ENCODE data around the gene CMSS1.

Gene CMSS1

DNA sequence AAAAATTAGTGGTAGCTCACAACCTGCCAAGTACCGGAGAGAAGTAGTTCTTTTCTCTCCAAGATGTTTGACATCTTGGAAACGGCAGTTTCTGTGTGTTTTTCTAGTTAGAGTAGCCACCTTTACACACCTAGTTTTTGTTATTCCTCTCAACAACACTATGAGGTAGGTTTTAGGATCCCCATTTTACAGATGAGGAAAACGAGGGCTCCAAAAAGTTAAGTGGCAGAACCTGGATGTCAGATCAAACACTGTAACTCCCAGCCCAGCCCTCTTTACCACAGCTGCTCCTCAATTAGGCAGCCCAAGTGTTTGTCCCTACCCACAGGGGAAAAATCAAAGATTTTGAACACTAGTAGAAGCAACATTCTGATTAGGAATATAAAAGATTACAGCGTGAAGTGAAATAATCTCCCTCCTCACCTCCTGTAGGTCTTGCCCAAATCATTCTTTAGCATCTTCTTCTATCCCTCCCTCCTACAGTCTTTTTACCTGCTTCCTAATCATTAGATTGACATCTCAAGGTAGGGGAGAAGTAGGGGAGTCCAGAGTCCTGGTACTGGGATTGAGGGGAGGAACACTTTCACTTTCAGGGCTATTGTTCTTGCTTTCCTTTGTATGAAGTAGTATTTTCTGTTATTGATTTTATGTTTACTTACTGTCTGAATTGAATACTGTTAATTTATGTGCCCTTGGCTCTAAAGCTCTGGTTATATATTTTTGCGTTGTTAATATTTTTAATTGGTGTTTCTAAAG, 142.6 kb downstream of the CMSS1 start:
- no peak for DNase-seq (ENCODE audit: low read depth in 2 of 2)

DNA sequence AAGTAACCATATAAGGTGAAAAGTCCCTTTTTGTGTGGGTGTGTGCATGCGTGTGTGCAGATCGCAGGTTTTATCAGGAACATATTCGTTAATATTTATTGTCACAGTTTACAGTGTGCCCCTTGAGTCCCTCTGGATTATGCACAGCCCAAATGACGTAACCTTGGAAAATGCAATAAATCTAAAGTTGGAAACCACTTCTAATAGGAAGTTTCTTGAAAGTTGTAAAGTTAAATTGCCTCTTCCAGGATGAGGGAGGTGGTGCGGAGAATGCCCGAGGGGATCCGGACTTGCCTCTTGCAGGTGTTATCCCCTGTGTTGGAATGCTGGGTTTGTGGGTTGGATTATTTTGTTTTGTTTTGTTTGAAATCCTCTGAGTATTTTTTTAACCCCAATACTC, 143.3 kb downstream of the CMSS1 start:
- no peak for DNase-seq (ENCODE audit: low read depth in 2 of 2)

DNA sequence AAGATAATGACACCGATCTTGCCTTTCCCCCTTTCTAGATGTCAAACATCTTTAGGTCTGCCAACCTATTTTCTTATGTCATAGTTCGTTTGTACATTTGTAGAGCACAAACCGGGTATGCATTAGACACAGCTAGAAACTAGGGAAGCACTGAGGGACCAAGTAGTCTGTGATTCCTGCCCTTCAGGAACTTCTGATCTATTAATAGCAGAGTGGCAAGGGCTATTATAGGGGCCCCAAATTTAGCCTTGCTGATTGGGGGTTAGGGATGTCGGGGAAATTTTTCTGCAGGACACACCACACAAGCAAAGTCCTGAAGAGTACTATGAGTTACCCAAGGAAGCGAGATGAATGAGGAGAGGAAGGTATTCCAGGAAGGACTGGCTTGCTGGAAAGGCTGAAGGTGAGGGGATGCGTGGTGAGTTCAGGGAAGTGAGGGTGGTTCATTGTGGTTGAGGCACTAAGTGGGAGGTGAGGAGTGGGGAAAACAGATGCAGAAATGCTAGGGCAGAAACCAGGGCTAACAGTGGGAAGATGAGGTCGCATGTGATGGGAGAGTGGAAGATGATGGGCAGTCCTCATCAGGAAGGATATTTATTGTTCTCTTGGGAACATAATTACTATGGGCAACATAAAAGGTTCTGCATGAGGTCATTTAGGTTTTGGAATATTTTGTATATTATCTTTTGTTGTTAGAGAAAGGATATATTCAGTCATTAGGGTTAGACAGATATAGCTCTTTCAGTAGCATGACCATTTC, 144.3 kb downstream of the CMSS1 start:
- no peak for DNase-seq (ENCODE audit: low read depth in 2 of 2)

DNA sequence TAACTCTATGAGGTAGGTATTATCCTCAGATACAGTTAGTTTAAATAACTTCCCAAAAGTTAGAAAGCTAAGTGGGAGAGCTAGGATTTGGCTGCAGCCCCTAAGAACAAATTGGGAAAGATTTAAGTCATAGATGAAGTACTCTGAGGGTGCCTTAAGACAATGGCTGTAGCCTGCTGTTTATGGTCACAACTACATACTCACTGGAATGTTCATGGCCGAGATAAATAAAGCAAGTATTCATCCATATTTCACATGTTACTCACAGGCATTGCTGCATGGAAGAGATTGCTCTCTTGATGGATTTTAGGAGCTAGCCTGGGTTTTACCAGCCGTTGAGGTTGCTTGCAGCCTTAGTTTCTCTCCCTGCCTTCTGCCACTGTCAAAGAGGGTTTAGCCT, 145.0 kb downstream of the CMSS1 start:
- no peak for DNase-seq (ENCODE audit: low read depth in 2 of 2)

DNA sequence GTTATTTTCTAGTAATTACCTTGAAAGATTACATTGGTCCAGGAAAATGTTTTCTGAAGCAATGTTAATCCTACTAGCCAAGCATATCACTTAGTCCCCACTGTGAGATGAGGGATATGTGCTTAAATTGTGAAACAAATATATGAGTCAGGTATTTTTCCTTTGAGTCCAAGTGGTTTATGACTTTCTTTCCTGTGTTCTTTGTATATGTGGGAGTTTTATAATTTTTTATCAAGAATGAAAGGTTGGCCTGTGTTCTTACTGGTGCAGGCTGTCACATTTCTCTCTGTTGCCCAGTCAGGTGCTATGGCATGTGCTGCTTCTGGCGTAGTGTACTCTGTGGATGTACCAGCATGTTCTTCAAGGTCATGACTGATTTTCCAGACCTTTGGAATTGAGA, 147.4 kb downstream of the CMSS1 start:
- DNase-seq (ENCODE audit: low read depth in 2 of 2): no peak

DNA sequence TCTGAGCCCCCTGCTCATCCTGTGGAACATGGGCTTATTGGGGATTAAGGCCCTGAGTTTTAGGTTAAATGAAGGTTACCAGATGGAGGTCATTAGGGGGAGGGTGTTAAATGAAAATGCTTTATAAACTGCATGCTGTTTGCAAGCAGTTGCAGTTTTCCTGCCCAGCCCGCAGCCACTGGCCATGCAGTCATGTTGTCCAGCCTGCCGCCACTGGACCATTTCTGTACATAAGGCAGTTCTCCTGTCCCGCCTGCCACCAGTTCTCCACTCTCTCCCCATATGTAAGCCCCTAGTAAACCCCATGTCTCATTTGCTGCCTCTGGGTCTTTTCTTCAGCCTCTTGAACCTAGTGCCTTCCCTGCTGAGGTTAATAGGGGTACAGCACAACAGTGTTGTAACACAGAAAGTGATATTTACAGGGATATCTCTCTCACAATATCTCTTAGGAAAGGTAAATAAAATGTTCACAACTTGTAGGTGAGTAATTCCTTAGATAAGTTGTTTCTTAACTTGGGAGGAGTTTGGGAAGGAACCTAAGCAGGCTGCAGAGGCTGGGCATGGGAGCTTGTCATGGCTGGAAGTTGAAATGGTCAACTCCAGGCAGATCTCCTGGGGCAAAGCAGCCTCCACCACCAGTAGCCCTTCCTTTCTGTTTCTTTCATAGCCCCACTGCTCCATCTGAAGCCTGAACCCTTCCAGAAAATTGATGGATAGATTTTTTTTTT, 148.2 kb downstream of the CMSS1 start:
- no peak for DNase-seq (ENCODE audit: low read depth in 2 of 2)

DNA sequence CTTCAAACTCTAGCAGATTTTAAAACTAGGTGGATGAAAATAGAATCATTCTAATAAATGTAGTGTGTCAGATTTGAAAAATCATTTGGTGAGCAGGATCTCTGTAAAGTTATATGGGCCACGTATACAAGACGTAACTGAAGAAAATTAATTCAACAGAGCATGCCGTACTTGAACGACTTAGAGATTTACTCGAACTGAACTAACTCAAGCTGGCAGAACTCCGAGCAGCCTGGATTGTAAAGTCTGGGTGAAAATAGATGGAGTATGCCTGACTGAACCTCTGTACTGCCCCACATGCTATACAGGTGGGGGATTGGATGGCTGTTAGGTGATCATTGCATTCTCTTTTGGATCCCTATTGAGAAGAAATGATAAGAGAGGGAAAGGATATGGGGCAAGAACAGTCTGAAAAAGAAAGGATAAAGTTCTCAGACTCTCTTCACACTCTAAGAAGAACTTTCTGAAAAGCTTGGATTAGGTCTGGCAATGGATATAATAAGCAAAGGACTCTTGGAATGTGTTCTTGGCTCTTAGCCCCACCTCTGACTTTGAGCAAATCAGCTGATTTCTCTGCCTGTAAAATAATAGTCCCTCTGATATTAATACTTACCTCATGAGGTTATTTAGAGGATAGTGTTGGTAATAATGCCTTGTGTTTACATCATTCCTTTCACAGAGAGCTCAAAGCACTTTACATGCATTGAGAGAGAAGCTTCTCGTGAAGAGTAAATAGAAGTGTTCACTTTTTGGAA, 149.2 kb downstream of the CMSS1 start:
- DNase-seq (ENCODE audit: low read depth in 2 of 2): no peak

DNA sequence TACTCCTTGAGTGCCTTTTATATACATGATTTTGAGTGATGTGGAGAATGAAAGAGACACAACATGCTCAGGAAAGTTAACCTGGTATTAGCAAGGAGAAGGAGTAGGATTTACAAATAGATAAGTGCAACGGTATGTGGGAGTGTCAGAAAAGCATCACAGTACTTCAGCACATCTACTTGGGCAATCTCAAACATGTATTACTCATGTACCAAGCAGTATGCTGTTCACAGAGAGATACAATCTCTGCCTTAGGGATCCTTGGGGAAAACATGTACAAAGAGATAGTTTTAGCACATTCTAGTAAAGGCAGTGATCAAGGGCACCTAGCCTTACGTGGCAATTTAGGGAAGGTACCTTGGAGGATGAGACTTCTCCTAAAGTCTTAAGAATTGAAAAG, 150.1 kb downstream of the CMSS1 start:
- DNase-seq (ENCODE audit: low read depth in 2 of 2): no peak

DNA sequence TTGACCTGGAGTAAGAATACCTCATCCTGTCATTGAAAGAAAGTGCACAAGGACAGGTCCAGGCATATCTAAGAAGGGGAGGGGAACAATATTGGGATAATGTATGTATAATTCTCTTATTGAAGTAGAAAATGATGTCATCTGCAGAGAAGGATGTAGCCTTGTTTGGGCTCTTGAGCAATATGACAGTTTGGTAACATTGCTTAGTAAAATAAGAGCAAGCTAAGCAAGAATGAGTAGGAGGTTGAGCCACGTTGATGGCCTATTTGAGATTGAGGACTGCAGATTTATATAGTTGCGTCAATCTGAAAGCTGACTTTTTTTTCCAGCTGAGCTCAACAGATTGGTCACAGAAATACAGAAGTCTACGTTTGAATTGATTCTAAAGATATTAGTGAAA, 151.5 kb downstream of the CMSS1 start:
- DNase-seq (ENCODE audit: low read depth in 2 of 2): no peak

DNA sequence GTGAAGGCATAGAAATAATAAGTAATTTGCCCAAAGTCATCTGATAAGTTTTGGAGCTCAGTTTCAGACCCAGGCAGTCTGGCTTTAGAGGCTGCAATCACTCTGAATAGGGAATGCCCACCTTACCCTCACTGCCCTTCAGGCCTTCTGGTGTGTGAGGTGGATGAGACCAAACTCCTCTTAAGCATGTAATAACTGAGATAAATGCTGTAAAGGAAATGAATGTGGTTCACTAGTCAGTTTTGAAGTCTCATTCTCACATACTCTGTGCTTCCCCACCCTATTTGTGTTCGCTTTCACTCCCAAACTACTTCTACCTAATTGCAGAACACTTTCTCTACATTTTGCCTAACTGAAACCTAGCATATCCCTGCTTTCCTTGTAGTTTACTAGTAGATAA, 152.5 kb downstream of the CMSS1 start:
- no peak for DNase-seq (ENCODE audit: low read depth in 2 of 2)

DNA sequence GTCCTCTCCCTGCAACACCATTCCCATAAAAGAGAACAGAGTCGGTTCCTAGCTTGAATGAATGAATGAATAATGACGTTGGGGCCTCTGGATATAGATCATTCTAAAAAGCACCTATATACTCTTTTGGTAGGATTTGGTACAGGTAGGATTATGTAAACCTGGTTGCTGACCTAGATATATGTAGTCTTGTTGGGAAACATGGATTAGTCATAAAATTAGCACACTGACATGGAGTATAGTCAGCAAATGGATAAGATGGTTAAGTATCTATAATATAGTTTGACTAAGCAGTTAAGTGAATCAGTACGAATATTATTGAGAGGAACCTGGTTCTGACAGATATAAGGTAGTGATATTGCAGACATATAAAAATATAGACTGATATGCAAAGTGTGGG, 154.1 kb downstream of the CMSS1 start:
- DNase-seq (ENCODE audit: low read depth in 2 of 2): no peak

DNA sequence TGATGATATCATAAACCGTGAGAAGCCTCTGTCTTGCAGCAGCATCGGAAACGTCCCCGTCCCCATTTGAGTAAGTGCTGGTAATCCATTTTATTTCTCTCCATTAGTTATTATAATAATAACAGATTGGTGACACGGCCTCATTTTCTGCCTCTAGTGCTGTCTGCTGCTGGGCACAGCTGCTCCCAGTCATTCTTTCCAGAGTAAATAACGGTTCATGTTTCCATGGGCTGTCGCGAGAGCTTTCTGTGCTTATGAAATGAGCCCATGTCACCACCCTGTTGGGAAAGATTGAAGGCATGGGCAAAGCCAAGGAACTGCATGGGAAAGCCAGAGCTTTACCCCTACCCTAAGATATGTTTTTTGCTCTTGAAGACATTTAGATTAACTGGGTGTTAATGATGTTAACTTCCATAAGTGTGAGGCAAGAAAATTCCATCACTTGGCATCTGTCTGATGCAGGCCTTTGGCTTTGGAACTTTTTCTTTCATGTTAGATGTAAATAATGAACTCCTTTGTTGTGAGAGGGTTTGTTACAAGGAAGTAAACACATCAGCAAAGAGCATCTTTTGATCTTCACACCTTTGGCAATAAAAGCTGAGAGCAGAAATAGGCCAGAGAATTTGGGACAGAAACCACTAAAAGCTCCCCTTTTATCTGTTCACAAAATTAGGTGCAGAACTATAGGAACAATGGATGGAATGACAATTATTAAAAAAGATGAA, 154.9 kb downstream of the CMSS1 start:
- DNase-seq (ENCODE audit: low read depth in 2 of 2): no peak

DNA sequence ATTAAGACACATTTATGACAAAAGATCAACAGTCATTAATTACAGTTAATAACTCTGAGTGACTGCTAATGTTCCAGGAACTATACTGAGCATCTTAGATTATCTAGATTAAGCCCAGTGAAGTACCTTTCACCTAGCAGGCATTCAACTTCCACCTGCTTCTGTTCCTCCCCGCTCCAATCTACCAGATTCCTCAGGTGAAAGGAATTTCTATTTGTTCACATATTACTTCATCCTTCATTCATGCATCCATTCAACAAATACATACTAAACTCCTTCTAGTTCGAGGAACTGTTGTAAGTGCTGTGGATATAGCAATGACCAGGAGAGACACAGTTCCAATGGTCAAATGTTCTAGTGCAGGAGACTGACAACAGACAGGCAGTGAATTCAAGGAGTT, 157.3 kb downstream of the CMSS1 start:
- no peak for DNase-seq (ENCODE audit: low read depth in 2 of 2)

DNA sequence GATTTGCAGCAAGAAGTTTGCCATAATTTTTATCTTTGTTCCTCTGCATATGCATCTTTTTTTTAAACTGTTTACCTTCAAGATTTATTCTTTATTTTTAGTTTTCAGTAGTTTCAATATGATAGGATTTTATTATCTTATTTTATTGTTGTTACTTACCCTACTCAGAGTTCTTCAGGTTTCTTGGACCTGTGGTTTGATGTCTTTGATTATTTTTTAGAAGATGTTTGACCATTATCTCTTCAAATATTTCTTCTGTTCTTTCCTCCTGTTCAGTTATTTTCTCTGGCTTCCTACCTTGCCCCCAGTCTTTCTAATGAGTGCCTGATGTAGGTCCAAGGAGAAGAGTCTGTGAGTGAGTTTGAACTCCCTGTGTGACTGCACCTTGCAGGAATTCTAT, 158.9 kb downstream of the CMSS1 start:
- no peak for DNase-seq (ENCODE audit: low read depth in 2 of 2)

DNA sequence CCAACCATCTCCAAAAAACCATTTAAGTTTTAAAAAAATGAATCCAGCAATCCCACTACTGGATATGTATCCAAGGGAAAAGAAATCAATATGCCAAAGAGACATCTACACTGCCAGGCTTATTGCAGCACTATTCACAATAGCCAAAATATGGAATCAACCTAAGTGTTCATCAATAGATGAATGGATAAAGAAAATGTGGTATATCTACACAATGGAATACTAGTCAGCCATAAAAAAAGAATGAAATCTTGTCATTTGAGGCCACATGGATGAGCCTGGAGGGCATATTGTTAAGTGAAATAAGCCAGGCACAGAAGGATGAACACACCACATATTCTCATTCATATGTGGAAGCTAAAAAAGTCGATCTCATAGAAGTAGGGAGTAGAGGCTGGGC, 160.6 kb downstream of the CMSS1 start:
- DNase-seq (ENCODE audit: low read depth in 2 of 2): no peak

DNA sequence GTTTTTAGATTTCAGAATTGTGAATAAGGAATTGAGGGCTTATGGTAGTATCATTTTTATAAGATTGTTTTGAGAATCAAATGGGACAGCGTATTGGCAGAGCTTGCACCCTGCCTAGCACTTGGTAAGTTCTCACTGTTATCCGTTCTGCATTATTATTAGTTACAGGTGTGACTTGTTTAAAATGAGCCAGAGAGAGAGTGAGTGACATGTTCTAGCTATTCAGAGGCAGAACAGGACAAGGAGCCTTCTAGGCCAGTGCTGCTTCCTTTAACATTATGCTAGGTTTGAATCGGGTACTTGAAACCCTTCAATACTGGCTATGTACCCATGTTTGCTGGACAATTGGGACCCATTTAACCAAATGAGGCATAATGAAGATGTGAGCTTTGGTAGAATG, 162.9 kb downstream of the CMSS1 start:
- no peak for DNase-seq (ENCODE audit: low read depth in 2 of 2)

DNA sequence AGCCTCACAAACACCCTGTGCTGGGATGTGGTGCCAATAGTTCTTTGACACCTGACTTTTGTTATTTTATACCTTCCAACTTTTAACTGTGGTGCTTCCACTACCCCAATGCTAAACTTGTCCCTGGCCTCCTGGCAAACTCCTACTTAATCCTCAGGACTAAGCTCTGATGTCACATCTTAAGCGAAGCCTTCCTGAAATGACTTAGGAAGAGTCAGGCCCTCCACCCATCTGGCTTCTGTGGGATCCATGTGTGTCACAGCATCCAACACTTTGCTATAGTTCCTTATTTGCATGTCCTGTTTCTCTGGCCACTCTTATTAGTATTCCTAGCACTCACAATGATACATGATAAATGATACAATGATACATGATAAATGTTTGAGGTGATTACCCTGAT, 163.5 kb downstream of the CMSS1 start:
- no peak for DNase-seq (ENCODE audit: low read depth in 2 of 2)

DNA sequence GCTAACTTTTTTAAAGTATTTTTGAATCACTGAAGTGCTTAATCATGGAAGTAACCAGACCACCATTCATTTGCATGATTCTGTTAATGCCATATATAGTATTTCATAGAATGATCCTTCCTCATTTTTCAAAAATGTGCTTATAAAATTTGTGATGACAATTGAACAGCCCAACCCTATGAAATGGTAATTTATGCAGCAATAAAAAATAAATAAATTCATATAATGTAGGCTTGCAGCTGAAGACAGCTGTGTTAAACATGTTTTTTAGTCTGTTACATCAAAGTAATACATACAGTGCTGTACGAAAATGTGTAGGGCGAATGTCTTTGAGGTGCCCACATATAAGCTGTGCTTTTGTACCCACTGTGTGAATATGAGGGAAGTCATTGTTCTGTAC, 165.0 kb downstream of the CMSS1 start:
- DNase-seq (ENCODE audit: low read depth in 2 of 2): no peak

DNA sequence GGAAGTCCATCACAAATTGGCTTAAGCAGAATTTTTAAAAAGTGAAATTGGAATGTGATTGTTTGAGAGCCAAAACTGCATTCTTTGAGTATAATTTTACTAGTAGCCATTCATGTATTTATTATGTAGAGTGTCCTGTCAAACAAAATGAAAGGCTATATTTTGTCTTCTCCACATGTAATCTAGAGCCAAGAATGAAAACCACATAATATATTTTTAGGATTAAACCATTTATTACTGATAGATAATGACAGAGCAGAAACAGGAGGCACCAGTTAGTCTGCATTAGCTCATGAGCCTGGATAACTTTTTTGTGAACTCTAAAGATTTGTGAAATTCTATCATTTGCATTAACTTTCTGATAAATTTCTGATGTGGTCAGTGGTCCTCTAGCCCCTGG, 166.5 kb downstream of the CMSS1 start:
- no peak for DNase-seq (ENCODE audit: low read depth in 2 of 2)

DNA sequence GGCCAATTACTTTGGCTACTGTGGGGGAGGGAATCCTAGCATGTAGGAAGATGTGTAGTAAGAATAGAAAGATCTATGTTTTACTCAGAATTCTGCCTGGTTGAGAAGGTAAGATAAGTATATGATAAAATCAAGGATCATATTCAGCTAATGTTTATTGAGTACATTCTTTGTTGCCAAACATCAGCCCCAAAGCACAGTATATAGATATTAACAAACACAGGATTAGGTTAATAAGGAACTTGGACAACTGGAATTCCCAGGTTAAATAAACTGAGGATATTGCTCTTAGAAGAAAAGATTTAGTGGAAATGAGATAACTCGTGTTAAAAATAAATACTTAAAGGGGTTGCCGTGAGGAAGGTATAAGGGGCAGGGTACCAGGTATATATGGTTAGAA, 167.0 kb downstream of the CMSS1 start:
- DNase-seq (ENCODE audit: low read depth in 2 of 2): no peak

DNA sequence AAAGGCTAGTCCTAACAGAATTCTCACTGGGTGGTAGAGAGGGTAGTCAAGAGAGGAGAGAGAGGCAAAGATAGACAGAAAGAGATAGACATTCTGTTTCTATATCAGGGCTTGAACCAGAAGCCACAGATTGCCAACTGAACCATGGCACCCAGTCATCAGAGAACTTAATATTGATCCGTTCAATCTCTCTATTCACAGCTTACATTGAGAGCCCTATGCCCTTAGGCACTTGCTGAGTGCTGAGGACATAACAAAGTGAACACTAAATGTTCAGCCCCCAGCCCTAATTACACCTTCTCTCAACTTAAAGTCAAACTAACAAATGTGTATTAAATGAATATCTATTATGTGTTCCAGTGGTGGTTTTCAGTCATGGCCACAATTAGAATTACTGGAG, 172.5 kb downstream of the CMSS1 start:
- DNase-seq (ENCODE audit: low read depth in 2 of 2): no peak

DNA sequence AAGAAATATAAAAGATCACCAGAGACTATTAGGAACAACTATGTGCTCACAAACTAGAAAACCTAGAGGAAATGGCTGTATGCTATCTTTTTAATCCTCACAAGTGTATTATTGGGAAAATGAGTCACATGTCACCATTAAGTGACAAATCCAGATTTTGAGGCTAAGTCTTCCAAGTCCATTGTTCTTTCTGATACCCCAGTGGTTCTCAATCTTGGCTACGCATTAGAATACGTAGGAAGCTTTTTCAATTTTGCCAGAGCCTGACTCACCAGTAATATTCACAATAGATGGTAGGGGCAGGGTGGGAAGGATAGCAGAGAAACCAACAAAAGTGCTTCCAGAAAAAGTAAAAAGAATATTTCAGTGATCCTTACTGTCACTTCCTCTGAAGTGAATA, 179.6 kb downstream of the CMSS1 start:
- DNase-seq (ENCODE audit: low read depth in 2 of 2): no peak

Data from stimulated activated CD8-positive, alpha-beta memory T cell treated with anti-CD3 and anti-CD28 coated beads, Interleukin-2, amount 100 ng/mL, for 48 hours (primary cell).